Neural progenitor cell (in vitro differentiated cells): ENCODE data around the gene SFXN5. TPM values are rescaled to one million over a fixed set of nuclear protein-coding genes. Genes with fewer than 3 reads are reported as not detected.

ENCODE experiments used
- DNase-seq: peaks from one replicate; pipeline ENCODE4 v3.0.0-alpha.2; 2016; ENCODE audit warnings: low spot score
- H2AFZ ChIP-seq: fragments of 200-600 bp; sonication (generic); replicated peaks from 2 replicates; pipeline ENCODE4 v1.6.1; 2016; ENCODE audit warnings: antibody characterized with exemption
- H3F3A ChIP-seq: fragments of 200-600 bp; sonication (generic); 2 replicates; pipeline ENCODE4 v1.6.1; 2016; ENCODE audit warnings: antibody characterized with exemption, low read depth
- H3K27ac ChIP-seq: fragments of 200-600 bp; sonication (generic); 2 replicates; pipeline ENCODE4 v1.5.1; 2016; ENCODE audit warnings: mild to moderate bottlenecking
- H3K27me3 ChIP-seq: fragments of 200-600 bp; sonication (generic); 2 replicates; pipeline ENCODE4 v1.6.1; 2016; ENCODE audit warnings: mild to moderate bottlenecking, moderate library complexity
- H3K36me3 ChIP-seq: fragments of 200-600 bp; sonication (generic); 2 replicates; pipeline ENCODE4 v1.5.1; 2016
- H3K4me1 ChIP-seq: fragments of 200-600 bp; sonication (generic); 2 replicates; pipeline ENCODE4 v1.6.1; 2016; ENCODE audit warnings: mixed run types
- H3K4me2 ChIP-seq: fragments of 200-600 bp; sonication (generic); 2 replicates; pipeline ENCODE4 v1.6.1; 2016
- H3K4me3 ChIP-seq: fragments of 200-600 bp; sonication (generic); 2 replicates; pipeline ENCODE4 v1.5.1; 2016
- H3K79me2 ChIP-seq: fragments of 200-600 bp; sonication (generic); 2 replicates; pipeline ENCODE4 v1.6.1; 2016; ENCODE audit warnings: low read depth
- H3K9ac ChIP-seq: fragments of 200-600 bp; sonication (generic); 2 replicates; pipeline ENCODE4 v1.6.1; 2016
- H3K9me3 ChIP-seq: fragments of 200-600 bp; sonication (generic); 2 replicates; pipeline ENCODE4 v1.5.1; 2016; ENCODE audit warnings: low read depth
- H4K20me1 ChIP-seq: fragments of 200-600 bp; sonication (generic); 2 replicates; pipeline ENCODE4 v1.6.1; 2016; ENCODE audit warnings: low read depth
- H3K27ac Mint-ChIP-seq: 3 replicates; pipeline ENCODE4 v1.8.0; 2021; ENCODE audit warnings: mixed read lengths
- H3K27me3 Mint-ChIP-seq: 2 replicates; pipeline ENCODE4 v1.8.0; 2022; ENCODE audit warnings: low read depth, mild to moderate bottlenecking, inconsistent platforms, moderate library complexity, mixed read lengths; ENCODE audit not compliant: insufficient read depth
- H3K36me3 Mint-ChIP-seq: 3 replicates; pipeline ENCODE4 v1.8.0; 2021; ENCODE audit warnings: mixed read lengths
- H3K4me1 Mint-ChIP-seq: 3 replicates; pipeline ENCODE4 v1.8.0; 2021; ENCODE audit warnings: mixed read lengths
- H3K4me3 Mint-ChIP-seq: 3 replicates; pipeline ENCODE4 v1.8.0; 2021; ENCODE audit warnings: mild to moderate bottlenecking, moderate library complexity, mixed read lengths
- H3K9me3 Mint-ChIP-seq: 3 replicates; pipeline ENCODE4 v1.8.0; 2020; ENCODE audit warnings: mixed read lengths
- CTCF ChIP-seq: fragments of 200-600 bp; sonication (generic); IDR thresholded peaks from 2 replicates; pipeline ENCODE4 v1.5.1; 2017; ENCODE audit warnings: antibody characterized with exemption, mild to moderate bottlenecking
- EZH2 ChIP-seq: fragments of 200-600 bp; sonication (generic); IDR thresholded peaks from 2 replicates; pipeline ENCODE4 v1.6.1; 2017; ENCODE audit warnings: antibody characterized with exemption, mild to moderate bottlenecking, moderate library complexity
- EZH2phosphoT487 ChIP-seq: fragments of 200-600 bp; sonication (generic); IDR thresholded peaks from 2 replicates; pipeline ENCODE4 v1.6.1; 2017; ENCODE audit warnings: antibody characterized with exemption
- total RNA-seq: library from RNA; depleted of rRNA; stranded (reverse); fragments of >200 nt; gene quantifications from 2 replicates; pipeline ENCODE4 v1.2.3, GENCODE V29; 2015; ENCODE audit warnings: low replicate concordance

SFXN5 gene
- total RNA-seq, 1 donor from 2014 or later: 3.4 TPM

- Histone ChIP-seq H3K36me3 (no peaks in the 10 kb centered on the region), H3K4me1 (peaks cover 17% of the 10 kb centered on the region), H2AFZ (no peak overlapping the region), H3K27me3 (peaks cover 15% of the 10 kb centered on the region), H3K79me2 (no peaks in the 10 kb centered on the region), H3F3A (peaks cover 17% of the 10 kb centered on the region), H3K4me3 (no peak overlapping the region), H3K9ac (no peak overlapping the region), H4K20me1 (peaks cover 40% of the 10 kb centered on the region), H3K27ac (no peak overlapping the region), H3K4me2 (no peak overlapping the region), H3K9me3 (no peaks in the 10 kb centered on the region)
- no peak overlapping the region for H3K27ac Mint-ChIP-seq
- no peak for DNase-seq
- TF ChIP-seq EZH2phosphoT487 (no peak), CTCF (no peak), EZH2 (no peak)
- H3K4me3 Mint-ChIP-seq: no peak overlapping the region
- peaks cover 3% of the 10 kb centered on the region for H3K36me3 Mint-ChIP-seq
- H3K9me3 Mint-ChIP-seq: no peaks in the 10 kb centered on the region
- H3K4me1 Mint-ChIP-seq: peaks cover 20% of the 10 kb centered on the region
- peaks cover 10% of the 10 kb centered on the region for H3K27me3 Mint-ChIP-seq
Measured at GRCh38 chr2:73106791-73107190, 35.3 kb upstream of the SFXN5 start.

GRCh38 chr2:73105511-73105971 lies 34.0 kb upstream of the SFXN5 start:
- Histone ChIP-seq H3K79me2 (no peaks in the 10 kb centered on the region), H3K27me3 (peaks cover 2% of the 10 kb centered on the region)

GRCh38 chr2:73104933-73105332 lies 33.4 kb upstream of the SFXN5 start:
- H3K4me2 ChIP-seq: no peak overlapping the region
- H3K4me3 Mint-ChIP-seq: no peak overlapping the region
- H3K27me3 ChIP-seq: no peaks in the 10 kb centered on the region
- H3K9me3 ChIP-seq: no peaks in the 10 kb centered on the region
- peaks cover 10% of the 10 kb centered on the region for H3K27me3 Mint-ChIP-seq
- H3K9ac ChIP-seq: no peak overlapping the region
- no peaks in the 10 kb centered on the region for H3K4me1 ChIP-seq
- DNase-seq: no peak
- H3K9me3 Mint-ChIP-seq: no peaks in the 10 kb centered on the region
- H3F3A ChIP-seq: no peaks in the 10 kb centered on the region
- H3K4me3 ChIP-seq: no peak overlapping the region
- H3K79me2 ChIP-seq: no peaks in the 10 kb centered on the region
- H3K36me3 Mint-ChIP-seq: peaks cover 3% of the 10 kb centered on the region
- H3K27ac ChIP-seq: no peak overlapping the region
- TF ChIP-seq EZH2phosphoT487 (no peak), EZH2 (no peak), CTCF (no peak)
- no peak overlapping the region for H3K27ac Mint-ChIP-seq
- no peak overlapping the region for H2AFZ ChIP-seq
- H4K20me1 ChIP-seq: peaks cover 23% of the 10 kb centered on the region
- no peaks in the 10 kb centered on the region for H3K36me3 ChIP-seq
- peaks cover 7% of the 10 kb centered on the region for H3K4me1 Mint-ChIP-seq

More at GRCh38 chr2:73105511-73105971, 34.0 kb upstream of the SFXN5 start:
- Mint-ChIP-seq H3K27me3 (peaks cover 10% of the 10 kb centered on the region), H3K4me1 (peaks cover 8% of the 10 kb centered on the region), H3K4me3 (no peak overlapping the region), H3K36me3 (peaks cover 3% of the 10 kb centered on the region), H3K9me3 (no peaks in the 10 kb centered on the region), H3K27ac (no peak overlapping the region)
- Histone ChIP-seq H3K36me3 (no peaks in the 10 kb centered on the region), H3K4me2 (no peak overlapping the region), H3K9me3 (no peaks in the 10 kb centered on the region), H3F3A (peaks cover 4% of the 10 kb centered on the region), H4K20me1 (peaks cover 29% of the 10 kb centered on the region), H2AFZ (no peak overlapping the region), H3K4me3 (no peak overlapping the region), H3K4me1 (peaks cover 4% of the 10 kb centered on the region), H3K27ac (no peak overlapping the region), H3K9ac (no peak overlapping the region)
- DNase-seq: no peak
- no peak for TF ChIP-seq EZH2

- H3K4me3 Mint-ChIP-seq: no peak overlapping the region
- Histone ChIP-seq H3K9ac (no peak overlapping the region), H3K9me3 (no peaks in the 10 kb centered on the region), H3K27ac (no peak overlapping the region), H4K20me1 (peaks cover 15% of the 10 kb centered on the region), H3K4me3 (no peak overlapping the region), H3K79me2 (no peaks in the 10 kb centered on the region), H2AFZ (no peak overlapping the region), H3K4me1 (no peaks in the 10 kb centered on the region), H3F3A (no peaks in the 10 kb centered on the region), H3K4me2 (no peak overlapping the region), H3K36me3 (no peaks in the 10 kb centered on the region), H3K27me3 (no peaks in the 10 kb centered on the region)
- TF ChIP-seq CTCF (no peak), EZH2phosphoT487 (no peak), EZH2 (no peak)
- H3K27ac Mint-ChIP-seq: no peak overlapping the region
- DNase-seq: no peak
- peaks cover 2% of the 10 kb centered on the region for H3K36me3 Mint-ChIP-seq
- no peaks in the 10 kb centered on the region for H3K9me3 Mint-ChIP-seq
- H3K4me1 Mint-ChIP-seq: peaks cover 7% of the 10 kb centered on the region
- peaks cover 5% of the 10 kb centered on the region for H3K27me3 Mint-ChIP-seq
Measured at GRCh38 chr2:73103018-73103542, 31.6 kb upstream of the SFXN5 start.
